Endodermal cell (in vitro differentiated cells): Measurements from ENCODE around the gene SH2D3C. TPM values are rescaled to one million over a fixed set of nuclear protein-coding genes. Genes with fewer than 3 reads are reported as not detected.

Experiments
- DNase-seq: peaks from one replicate; pipeline ENCODE4 v3.0.0-alpha.2; 2017
- H3K27ac ChIP-seq: 2 replicates; pipeline ENCODE4 v1.5.1; 2013; ENCODE audit warnings: mild to moderate bottlenecking, low read depth, low read length, moderate library complexity
- H3K27me3 ChIP-seq: 2 replicates; pipeline ENCODE4 v1.6.1; 2013; ENCODE audit warnings: mild to moderate bottlenecking, low read length, moderate library complexity; ENCODE audit not compliant: insufficient read depth, control insufficient read depth, poor library complexity, severe bottlenecking
- H3K36me3 ChIP-seq: 2 replicates; pipeline ENCODE4 v1.7.0; 2013; ENCODE audit warnings: mild to moderate bottlenecking, low read length, moderate library complexity; ENCODE audit not compliant: control insufficient read depth, insufficient read depth
- H3K4me1 ChIP-seq: one replicate; pipeline ENCODE4 v1.7.0; 2013; ENCODE audit warnings: low read length; ENCODE audit not compliant: control insufficient read depth, insufficient read depth
- H3K4me3 ChIP-seq: 2 replicates; pipeline ENCODE4 v1.5.1; 2013; ENCODE audit warnings: mild to moderate bottlenecking, low read length, moderate library complexity
- H3K9ac ChIP-seq: 2 replicates; pipeline ENCODE4 v1.6.1; 2013; ENCODE audit warnings: mild to moderate bottlenecking, low read length, moderate library complexity; ENCODE audit not compliant: poor library complexity, severe bottlenecking; ENCODE audit errors: extremely low read depth
- H3K9me3 ChIP-seq: 2 replicates; pipeline ENCODE4 v1.6.1; 2013; ENCODE audit warnings: mild to moderate bottlenecking, low read length, moderate library complexity; ENCODE audit not compliant: control insufficient read depth
- H3K27ac Mint-ChIP-seq: 2 replicates; pipeline ENCODE4 v1.8.0; 2020; ENCODE audit warnings: mixed read lengths
- H3K27me3 Mint-ChIP-seq: 2 replicates; pipeline ENCODE4 v1.8.0; 2021; ENCODE audit warnings: mild to moderate bottlenecking, mixed read lengths; ENCODE audit not compliant: insufficient read depth
- H3K36me3 Mint-ChIP-seq: 2 replicates; pipeline ENCODE4 v1.8.0; 2020; ENCODE audit warnings: low read depth, mixed read lengths
- H3K4me1 Mint-ChIP-seq: 2 replicates; pipeline ENCODE4 v1.8.0; 2020; ENCODE audit warnings: mixed read lengths
- H3K4me3 Mint-ChIP-seq: 2 replicates; pipeline ENCODE4 v1.8.0; 2020; ENCODE audit warnings: mild to moderate bottlenecking, moderate library complexity, mixed read lengths
- H3K9me3 Mint-ChIP-seq: 2 replicates; pipeline ENCODE4 v1.8.0; 2020; ENCODE audit warnings: mild to moderate bottlenecking, mixed read lengths
- WGBS, 2 experiments: methylation state at CpG; one replicate each; pipeline versions ENCODE4 v1.1.5 to v1.1.7; 2013; ENCODE audit warnings: missing lambda C conversion rate in 2 of 2, mixed read lengths in 1 of 2; ENCODE audit not compliant: insufficient coverage in 1 of 2, insufficient read length in 1 of 2; 5-methylcytosine and 5-hydroxymethylcytosine counted together
- total RNA-seq, 2 donors: library from RNA; stranded (reverse); fragmentation: NEBNext Ultra II Directional in 1 of 2; extraction: Animal tissue kit (Norgen Biotek cat#: 25700) in 1 of 2; gene quantifications; 2 replicates in 1 of 2; 3 replicates in 1 of 2; pipeline ENCODE4 v1.2.1, GENCODE V29; 2021
- TF ChIP-seq, protein P1 (sequence below): fragments of 200-600 bp; sonication (generic); conservative IDR thresholded peaks from 2 replicates; pipeline ENCODE4 v1.5.0; 2021; ENCODE audit warnings: antibody characterized with exemption, mild to moderate bottlenecking

SH2D3C gene
- total RNA-seq, 2 donors from 2014 or later: 0.77 to 1.4 TPM

DNA sequence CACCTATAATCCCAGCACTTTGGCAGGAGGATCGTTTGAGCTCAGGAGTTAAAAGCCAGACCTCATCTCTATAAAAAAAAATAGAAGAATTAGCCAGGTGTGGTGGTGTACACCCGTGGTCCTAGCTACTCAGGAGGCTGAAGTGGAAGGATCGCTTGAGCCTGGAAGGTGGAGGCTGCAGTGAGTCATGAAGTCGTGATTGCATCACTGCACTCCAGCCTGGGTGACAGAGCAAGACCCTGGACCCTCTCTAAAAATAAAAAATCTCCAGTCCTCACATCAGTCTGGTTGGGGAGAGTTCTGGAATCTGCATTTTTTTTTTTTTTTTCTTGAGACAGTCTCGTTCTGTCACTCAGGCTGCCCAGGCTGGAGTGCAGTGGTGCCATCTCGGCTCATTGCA is 33.5 kb upstream of the SH2D3C start:
- WGBS, 2 experiments: 89 to 93% methylated on average over 5 to 6 of the region's 6 CpGs
- no peak for DNase-seq
- Mint-ChIP-seq H3K9me3 (no peaks in the 10 kb centered on the region), H3K36me3 (peaks cover 31% of the 10 kb centered on the region), H3K27me3 (no peaks in the 10 kb centered on the region), H3K27ac (no peak overlapping the region), H3K4me1 (peaks cover 6% of the 10 kb centered on the region), H3K4me3 (no peak overlapping the region)
- Histone ChIP-seq H3K36me3 (peaks cover 38% of the 10 kb centered on the region), H3K4me1 (peaks cover 8% of the 10 kb centered on the region), H3K9ac (no peak overlapping the region), H3K27me3 (no peaks in the 10 kb centered on the region), H3K27ac (no peak overlapping the region), H3K4me3 (no peak overlapping the region), H3K9me3 (no peaks in the 10 kb centered on the region)
- TF ChIP-seq, protein P1, sequence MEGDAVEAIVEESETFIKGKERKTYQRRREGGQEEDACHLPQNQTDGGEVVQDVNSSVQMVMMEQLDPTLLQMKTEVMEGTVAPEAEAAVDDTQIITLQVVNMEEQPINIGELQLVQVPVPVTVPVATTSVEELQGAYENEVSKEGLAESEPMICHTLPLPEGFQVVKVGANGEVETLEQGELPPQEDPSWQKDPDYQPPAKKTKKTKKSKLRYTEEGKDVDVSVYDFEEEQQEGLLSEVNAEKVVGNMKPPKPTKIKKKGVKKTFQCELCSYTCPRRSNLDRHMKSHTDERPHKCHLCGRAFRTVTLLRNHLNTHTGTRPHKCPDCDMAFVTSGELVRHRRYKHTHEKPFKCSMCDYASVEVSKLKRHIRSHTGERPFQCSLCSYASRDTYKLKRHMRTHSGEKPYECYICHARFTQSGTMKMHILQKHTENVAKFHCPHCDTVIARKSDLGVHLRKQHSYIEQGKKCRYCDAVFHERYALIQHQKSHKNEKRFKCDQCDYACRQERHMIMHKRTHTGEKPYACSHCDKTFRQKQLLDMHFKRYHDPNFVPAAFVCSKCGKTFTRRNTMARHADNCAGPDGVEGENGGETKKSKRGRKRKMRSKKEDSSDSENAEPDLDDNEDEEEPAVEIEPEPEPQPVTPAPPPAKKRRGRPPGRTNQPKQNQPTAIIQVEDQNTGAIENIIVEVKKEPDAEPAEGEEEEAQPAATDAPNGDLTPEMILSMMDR: no peak

DNA sequence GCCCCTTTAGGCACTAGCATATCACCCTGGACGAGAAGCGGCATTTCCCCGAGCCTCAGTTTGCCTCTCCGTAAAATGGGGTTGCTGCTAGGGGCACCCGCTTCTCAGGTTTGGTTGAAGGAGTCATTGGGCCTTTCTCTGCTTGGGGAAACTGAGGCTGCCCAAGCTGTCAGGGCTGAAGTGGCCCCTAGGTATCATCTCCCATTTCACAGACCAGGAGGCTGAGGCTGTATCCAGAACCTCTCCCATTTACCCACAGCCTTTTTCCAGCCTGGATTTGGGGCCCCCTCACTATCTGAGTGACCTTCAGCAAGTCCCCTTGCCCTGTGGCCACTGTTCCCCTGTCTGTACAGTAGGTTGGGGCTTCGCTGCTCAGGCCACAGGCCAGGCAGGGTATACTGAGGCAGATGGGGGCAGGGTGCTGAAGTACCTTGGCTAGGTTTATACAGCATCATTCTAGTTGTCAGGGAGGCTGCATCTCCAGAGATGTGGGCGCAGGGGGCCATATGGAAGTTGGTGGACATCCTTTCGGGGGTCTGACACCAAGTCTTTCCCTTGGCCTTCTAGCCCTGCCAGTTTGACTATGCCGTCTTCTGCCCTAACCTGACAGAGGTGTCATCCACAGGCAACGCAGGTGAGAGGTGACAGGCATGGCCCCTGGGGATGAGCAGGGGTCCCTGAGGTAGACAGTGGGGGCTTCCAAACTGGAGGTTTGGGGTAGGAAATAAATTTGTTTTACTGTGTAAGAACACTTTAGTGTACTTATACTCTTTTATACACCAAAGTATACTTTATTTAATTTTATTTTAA is 32.1 kb upstream of the SH2D3C start:
- H3K27ac Mint-ChIP-seq: no peak overlapping the region
- H3K36me3 Mint-ChIP-seq: peaks cover 39% of the 10 kb centered on the region
- Histone ChIP-seq H3K27me3 (no peaks in the 10 kb centered on the region), H3K27ac (no peak overlapping the region), H3K36me3 (peaks cover 48% of the 10 kb centered on the region), H3K4me1 (peaks cover 8% of the 10 kb centered on the region), H3K9ac (no peak overlapping the region), H3K4me3 (no peak overlapping the region), H3K9me3 (no peaks in the 10 kb centered on the region)
- H3K27me3 Mint-ChIP-seq: no peaks in the 10 kb centered on the region
- no peak for DNase-seq
- peaks cover 6% of the 10 kb centered on the region for H3K4me1 Mint-ChIP-seq
- TF ChIP-seq, protein P1: no peak
- WGBS, 2 experiments: 92 to 95% methylated on average over 9 to 10 of the region's 10 CpGs
- no peaks in the 10 kb centered on the region for H3K9me3 Mint-ChIP-seq
- H3K4me3 Mint-ChIP-seq: no peak overlapping the region

DNA sequence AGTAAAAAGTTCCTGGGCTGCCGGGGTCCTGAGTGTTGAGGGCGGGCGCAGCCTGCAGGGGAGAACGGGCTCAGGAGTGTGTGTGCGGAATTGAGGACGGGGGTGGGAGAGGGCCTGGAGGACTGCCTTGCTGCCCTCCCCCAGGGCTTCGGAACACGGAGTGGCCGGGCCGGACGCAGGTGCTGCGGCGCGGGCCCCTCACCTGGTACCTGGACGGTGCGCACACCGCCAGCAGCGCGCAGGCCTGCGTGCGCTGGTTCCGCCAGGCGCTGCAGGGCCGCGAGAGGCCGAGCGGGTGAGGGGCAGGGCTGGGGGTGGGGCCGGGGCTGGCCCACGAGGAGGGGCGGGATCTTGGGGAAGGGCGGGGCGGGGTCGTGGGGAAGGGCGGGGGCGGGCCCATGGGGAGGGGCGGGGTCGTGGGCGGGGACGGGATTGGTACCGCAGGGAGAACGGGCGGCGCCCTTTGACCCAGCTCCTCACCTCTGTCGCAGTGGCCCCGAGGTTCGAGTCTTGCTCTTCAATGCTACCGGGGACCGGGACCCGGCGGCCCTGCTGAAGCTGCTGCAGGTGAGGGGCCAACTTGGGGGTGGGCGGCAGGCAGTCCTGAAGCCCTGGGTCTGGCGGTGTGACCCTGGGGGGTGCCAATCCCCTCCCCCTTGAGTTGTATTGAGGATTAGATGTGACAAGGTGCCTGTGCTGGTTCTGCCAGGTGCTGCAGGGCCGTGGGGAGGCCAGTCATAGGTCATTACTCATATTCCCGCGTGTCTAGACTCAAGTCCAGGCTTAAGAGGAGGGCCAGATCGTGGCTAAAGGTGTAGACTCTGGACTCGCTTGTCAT is 31.3 kb upstream of the SH2D3C start:
- Histone ChIP-seq H3K9ac (no peak overlapping the region), H3K4me3 (no peak overlapping the region), H3K36me3 (peaks cover 48% of the 10 kb centered on the region), H3K9me3 (no peaks in the 10 kb centered on the region), H3K27ac (no peak overlapping the region), H3K27me3 (no peaks in the 10 kb centered on the region), H3K4me1 (peaks cover 8% of the 10 kb centered on the region)
- Mint-ChIP-seq H3K27me3 (no peaks in the 10 kb centered on the region), H3K4me3 (peak overlapping the region; percentile 15), H3K36me3 (peaks cover 39% of the 10 kb centered on the region), H3K9me3 (no peaks in the 10 kb centered on the region), H3K4me1 (peaks cover 6% of the 10 kb centered on the region), H3K27ac (no peak overlapping the region)
- WGBS, 2 experiments: 29 to 57% methylated on average over 10 to 43 of the region's 57 CpGs
- DNase-seq: peak; percentile 94
- TF ChIP-seq, protein P1: peak; percentile 16
